Hepatocyte (in vitro differentiated cells): ENCODE measurements around the gene TRPV3.

Source experiments
- EZH2 ChIP-seq: fragments of 200-600 bp; sonication (generic); IDR thresholded peaks from 2 replicates; pipeline ENCODE4 v1.6.1; 2016; ENCODE audit warnings: antibody characterized with exemption, mild to moderate bottlenecking, borderline replicate concordance
- EZH2phosphoT487 ChIP-seq: fragments of 200-600 bp; sonication (generic); IDR thresholded peaks from one replicate; pipeline ENCODE4 v1.6.1; 2018; ENCODE audit warnings: antibody characterized with exemption, mild to moderate bottlenecking, low read depth, moderate library complexity; ENCODE audit not compliant: unreplicated experiment, severe bottlenecking
- TF ChIP-seq, protein P1 (sequence below): fragments of 200-600 bp; sonication (generic); IDR thresholded peaks from 2 replicates; pipeline ENCODE4 v1.5.1; 2016; ENCODE audit warnings: antibody characterized with exemption, mild to moderate bottlenecking; ENCODE audit not compliant: poor library complexity

DNA sequence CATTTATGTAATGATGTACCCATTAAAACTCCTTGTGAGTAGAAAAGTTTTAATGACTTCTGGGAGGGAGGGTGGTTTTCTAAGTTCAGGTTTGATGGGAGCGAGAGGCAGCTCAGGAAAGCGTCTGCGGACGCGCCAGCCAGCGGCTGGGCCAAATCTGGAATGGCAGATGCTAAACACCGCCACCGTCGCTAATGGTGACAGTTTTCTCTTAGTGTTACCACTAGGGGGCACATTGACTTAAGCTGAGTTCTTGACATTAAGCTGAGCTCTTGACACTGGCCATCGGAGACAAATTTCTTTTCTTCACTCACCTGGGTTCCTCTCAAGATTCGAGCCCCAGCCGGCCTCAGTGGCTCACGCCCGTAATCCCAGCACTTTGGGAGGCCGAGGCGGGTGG, 44.9 kb upstream of the TRPV3 start:
- TF ChIP-seq, protein P1, sequence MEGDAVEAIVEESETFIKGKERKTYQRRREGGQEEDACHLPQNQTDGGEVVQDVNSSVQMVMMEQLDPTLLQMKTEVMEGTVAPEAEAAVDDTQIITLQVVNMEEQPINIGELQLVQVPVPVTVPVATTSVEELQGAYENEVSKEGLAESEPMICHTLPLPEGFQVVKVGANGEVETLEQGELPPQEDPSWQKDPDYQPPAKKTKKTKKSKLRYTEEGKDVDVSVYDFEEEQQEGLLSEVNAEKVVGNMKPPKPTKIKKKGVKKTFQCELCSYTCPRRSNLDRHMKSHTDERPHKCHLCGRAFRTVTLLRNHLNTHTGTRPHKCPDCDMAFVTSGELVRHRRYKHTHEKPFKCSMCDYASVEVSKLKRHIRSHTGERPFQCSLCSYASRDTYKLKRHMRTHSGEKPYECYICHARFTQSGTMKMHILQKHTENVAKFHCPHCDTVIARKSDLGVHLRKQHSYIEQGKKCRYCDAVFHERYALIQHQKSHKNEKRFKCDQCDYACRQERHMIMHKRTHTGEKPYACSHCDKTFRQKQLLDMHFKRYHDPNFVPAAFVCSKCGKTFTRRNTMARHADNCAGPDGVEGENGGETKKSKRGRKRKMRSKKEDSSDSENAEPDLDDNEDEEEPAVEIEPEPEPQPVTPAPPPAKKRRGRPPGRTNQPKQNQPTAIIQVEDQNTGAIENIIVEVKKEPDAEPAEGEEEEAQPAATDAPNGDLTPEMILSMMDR, result peak; percentile 27
- TF ChIP-seq EZH2phosphoT487, result no peak
- no peak for TF ChIP-seq EZH2
